ENCODE results near the gene EEF1AKMT3. TPM values are rescaled to one million over a fixed set of nuclear protein-coding genes. Genes with fewer than 3 reads are reported as not detected.

Gene EEF1AKMT3
- total RNA-seq (3.7 TPM), polyA plus RNA-seq (1 to 10 TPM; 1.8 to 7.6 (median 2.5) TPM)

- no peaks in the 10 kb centered on the region for H3K9me3 Mint-ChIP-seq
- H3K27me3 Mint-ChIP-seq, result peaks cover 5% of the 10 kb centered on the region
- peak within 1 kb of the TSS; percentile 93 to 97 (median 94) for H3K4me3 Mint-ChIP-seq
- Histone ChIP-seq H3K4me3 (ENCODE audit: low read depth, low read length) (peak within 1 kb of the TSS; percentile 83), H3K27ac (ENCODE audit: insufficient read depth, low read length, poor library complexity, severe bottlenecking) (peak within 1 kb of the TSS; percentile 86), H3K36me3 (ENCODE audit: control insufficient read depth, insufficient read depth, low read length) (no peaks in the 10 kb centered on the region), H3K4me1 (ENCODE audit: control insufficient read depth, insufficient read depth, low read length, poor library complexity, severe bottlenecking) (peaks cover 19% of the 10 kb centered on the region), H3K9me3 (ENCODE audit: control insufficient read depth in 2 of 2, low read length in 2 of 2) (no peaks in the 10 kb centered on the region), H3K27me3 (ENCODE audit: control insufficient read depth, insufficient read depth, low read length) (no peaks in the 10 kb centered on the region)
- H3K36me3 Mint-ChIP-seq, result peaks cover 13% of the 10 kb centered on the region
- ATAC-seq (ENCODE audit: low read depth in 2 of 2) (no peak), DNase-seq (peak in 2 of 3 donors; percentile 17 to 27)
- peak within 1 kb of the TSS; percentile 92 to 99 (median 98) for H3K27ac Mint-ChIP-seq
- peaks cover 0 to 20% (median 9%) of the 10 kb centered on the region in 4 donors for H3K4me1 Mint-ChIP-seq
These were observed at the start of gene EEF1AKMT3 for GRCh38 chr12:57772429-57773322. TSS of gene EEF1AKMT3 (plus strand) at chr12:57772614. CDS start at chr12:57772725, 111 bp downstream.

GRCh38 chr12:57722716-57723629 lies 49.4 kb upstream of the EEF1AKMT3 start:
- Histone ChIP-seq H3K4me1 (ENCODE audit: control insufficient read depth, insufficient read depth, low read length, poor library complexity, severe bottlenecking) (peaks cover 4% of the 10 kb centered on the region), H3K27ac (ENCODE audit: insufficient read depth, low read length, poor library complexity, severe bottlenecking) (peak overlapping the region; percentile 33), H3K9me3 (ENCODE audit: control insufficient read depth in 2 of 2, low read length in 2 of 2) (no peaks in the 10 kb centered on the region), H3K36me3 (ENCODE audit: control insufficient read depth, insufficient read depth, low read length) (peaks cover 45% of the 10 kb centered on the region), H3K27me3 (ENCODE audit: control insufficient read depth, insufficient read depth, low read length) (no peaks in the 10 kb centered on the region), H3K4me3 (ENCODE audit: low read depth, low read length) (no peak overlapping the region)
- Mint-ChIP-seq H3K27ac (peak overlapping the region; percentile 43 to 69 (median 65)), H3K4me3 (no peak overlapping the region), H3K36me3 (peaks cover 17% of the 10 kb centered on the region), H3K9me3 (no peaks in the 10 kb centered on the region), H3K4me1 (peaks cover 0 to 22% (median 6%) of the 10 kb centered on the region in 4 donors), H3K27me3 (peaks cover 5% of the 10 kb centered on the region)
- ATAC-seq (ENCODE audit: low read depth in 2 of 2) (no peak), DNase-seq (no peak)

GRCh38 chr12:57723630-57723962 lies 48.8 kb upstream of the EEF1AKMT3 start:
- peaks cover 5% of the 10 kb centered on the region for H3K27me3 Mint-ChIP-seq
- H3K4me3 ChIP-seq (ENCODE audit: low read depth, low read length), result no peak overlapping the region

GRCh38 chr12:57724003-57724935 lies 48.1 kb upstream of the EEF1AKMT3 start:
- ATAC-seq (ENCODE audit: low read depth in 2 of 2), result no peak
- Histone ChIP-seq H3K27me3 (ENCODE audit: control insufficient read depth, insufficient read depth, low read length) (no peaks in the 10 kb centered on the region), H3K36me3 (ENCODE audit: control insufficient read depth, insufficient read depth, low read length) (peaks cover 41% of the 10 kb centered on the region), H3K9me3 (ENCODE audit: control insufficient read depth in 2 of 2, low read length in 2 of 2) (no peaks in the 10 kb centered on the region), H3K4me3 (ENCODE audit: low read depth, low read length) (no peak overlapping the region), H3K4me1 (ENCODE audit: control insufficient read depth, insufficient read depth, low read length, poor library complexity, severe bottlenecking) (peaks cover 4% of the 10 kb centered on the region), H3K27ac (ENCODE audit: insufficient read depth, low read length, poor library complexity, severe bottlenecking) (no peak overlapping the region)
- Mint-ChIP-seq H3K9me3 (no peaks in the 10 kb centered on the region), H3K4me1 (peaks cover 0 to 22% (median 8%) of the 10 kb centered on the region in 4 donors), H3K27me3 (peaks cover 5% of the 10 kb centered on the region), H3K27ac (peak overlapping the region; percentile 21 to 74 (median 69)), H3K36me3 (peaks cover 17% of the 10 kb centered on the region), H3K4me3 (peak overlapping the region in 1 of 4 donors; percentile 7)
- no peak for DNase-seq

More at GRCh38 chr12:57723630-57723962, 48.8 kb upstream of the EEF1AKMT3 start:
- Histone ChIP-seq H3K36me3 (ENCODE audit: control insufficient read depth, insufficient read depth, low read length) (peaks cover 45% of the 10 kb centered on the region), H3K9me3 (ENCODE audit: control insufficient read depth in 2 of 2, low read length in 2 of 2) (no peaks in the 10 kb centered on the region), H3K4me1 (ENCODE audit: control insufficient read depth, insufficient read depth, low read length, poor library complexity, severe bottlenecking) (peaks cover 4% of the 10 kb centered on the region), H3K27ac (ENCODE audit: insufficient read depth, low read length, poor library complexity, severe bottlenecking) (no peak overlapping the region), H3K27me3 (ENCODE audit: control insufficient read depth, insufficient read depth, low read length) (no peaks in the 10 kb centered on the region)
- DNase-seq (no peak), ATAC-seq (ENCODE audit: low read depth in 2 of 2) (no peak)
- peaks cover 19% of the 10 kb centered on the region for H3K36me3 Mint-ChIP-seq
- H3K9me3 Mint-ChIP-seq, result no peaks in the 10 kb centered on the region
- peaks cover 0 to 22% (median 8%) of the 10 kb centered on the region in 4 donors for H3K4me1 Mint-ChIP-seq
- H3K4me3 Mint-ChIP-seq, result no peak overlapping the region
- peak overlapping the region in 1 of 3 donors; percentile 69 for H3K27ac Mint-ChIP-seq

GRCh38 chr12:57724936-57725740 lies 47.3 kb upstream of the EEF1AKMT3 start:
- Histone ChIP-seq H3K27me3 (ENCODE audit: control insufficient read depth, insufficient read depth, low read length) (no peaks in the 10 kb centered on the region), H3K36me3 (ENCODE audit: control insufficient read depth, insufficient read depth, low read length) (peaks cover 41% of the 10 kb centered on the region), H3K4me1 (ENCODE audit: control insufficient read depth, insufficient read depth, low read length, poor library complexity, severe bottlenecking) (peaks cover 4% of the 10 kb centered on the region), H3K4me3 (ENCODE audit: low read depth, low read length) (no peak overlapping the region), H3K27ac (ENCODE audit: insufficient read depth, low read length, poor library complexity, severe bottlenecking) (no peak overlapping the region), H3K9me3 (ENCODE audit: control insufficient read depth in 2 of 2, low read length in 2 of 2) (no peaks in the 10 kb centered on the region)
- peaks cover 0 to 22% (median 8%) of the 10 kb centered on the region in 4 donors for H3K4me1 Mint-ChIP-seq
- H3K9me3 Mint-ChIP-seq, result no peaks in the 10 kb centered on the region
- H3K27me3 Mint-ChIP-seq, result peaks cover 5% of the 10 kb centered on the region
- no peak for ATAC-seq (ENCODE audit: low read depth in 2 of 2)
- peak overlapping the region; percentile 66 to 74 (median 69) for H3K27ac Mint-ChIP-seq
- peaks cover 15% of the 10 kb centered on the region for H3K36me3 Mint-ChIP-seq
- H3K4me3 Mint-ChIP-seq, result no peak overlapping the region
- DNase-seq, result no peak

- peaks cover 42% of the 10 kb centered on the region for H3K36me3 ChIP-seq (ENCODE audit: control insufficient read depth, insufficient read depth, low read length)
- Mint-ChIP-seq H3K4me3 (no peak overlapping the region), H3K4me1 (peaks cover 0 to 22% (median 8%) of the 10 kb centered on the region in 4 donors), H3K27me3 (peaks cover 5% of the 10 kb centered on the region), H3K36me3 (peaks cover 20% of the 10 kb centered on the region), H3K9me3 (no peaks in the 10 kb centered on the region), H3K27ac (no peak overlapping the region)
- H3K4me3 ChIP-seq (ENCODE audit: low read depth, low read length), result no peak overlapping the region
- no peaks in the 10 kb centered on the region for H3K9me3 ChIP-seq (ENCODE audit: control insufficient read depth in 2 of 2, low read length in 2 of 2)
- peaks cover 4% of the 10 kb centered on the region for H3K4me1 ChIP-seq (ENCODE audit: control insufficient read depth, insufficient read depth, low read length, poor library complexity, severe bottlenecking)
- ATAC-seq (ENCODE audit: low read depth in 2 of 2), result no peak
- DNase-seq, result no peak
- H3K27me3 ChIP-seq (ENCODE audit: control insufficient read depth, insufficient read depth, low read length), result no peaks in the 10 kb centered on the region
- H3K27ac ChIP-seq (ENCODE audit: insufficient read depth, low read length, poor library complexity, severe bottlenecking), result no peak overlapping the region
These were observed 46.6 kb upstream of the EEF1AKMT3 start for GRCh38 chr12:57725851-57726150.
